Measurements from ENCODE around the gene ADD1. TPM values are rescaled to one million over a fixed set of nuclear protein-coding genes. Genes with fewer than 3 reads are reported as not detected.

Gene ADD1
- total RNA-seq, 1 experiment from 2014 or later: 232 TPM

GRCh38 chr4:2888886-2889285, 45.2 kb downstream of the ADD1 start:
- intact Hi-C loops (cut with micrococcal nuclease; ENCODE audit: unreplicated experiment): no loop called here
- Histone ChIP-seq H3K27me3 (replicated peaks; ENCODE audit: insufficient read depth, low read depth, low read length, poor library complexity) (no peaks in the 10 kb centered on the region), H3K9me3 (ENCODE audit: low read depth, low read length, poor library complexity, severe bottlenecking) (no peaks in the 10 kb centered on the region), H3K27ac (ENCODE audit: low read depth, low read length, poor library complexity, severe bottlenecking) (no peak overlapping the region), H3K36me3 (ENCODE audit: insufficient read depth, low read length, poor library complexity, severe bottlenecking) (peaks cover 28% of the 10 kb centered on the region), H3K4me3 (ENCODE audit: low read depth, low read length, poor library complexity, severe bottlenecking) (no peak overlapping the region), H3K4me1 (ENCODE audit: insufficient read depth, low read length, poor library complexity, severe bottlenecking) (no peaks in the 10 kb centered on the region)
- no TSS peak for BruUV-seq (replicated peaks)
- ChIA-PET POLR2A (ENCODE audit: low non-redundant PET) (no interaction called here), CTCF (no interaction called here)
- no peak for TF ChIP-seq CTCF (conservative IDR thresholded peaks at IDR 0.05; ENCODE audit: low read depth, low read length)
- TF ChIP-seq EZH2 (IDR thresholded peaks at IDR 0.05; ENCODE audit: borderline replicate concordance, low read depth, low read length, poor library complexity, severe bottlenecking): no peak
- DNase-seq (ENCODE audit: low spot score): no peak

- ChIA-PET POLR2A (ENCODE audit: low non-redundant PET) (interaction anchor here (0.7 kb wide), 1 partner anchor 109 kb away, joined by 6 read pairs; no protein-coding TSS in a partner anchor), CTCF (interaction anchor here (0.5 kb wide), 1 partner anchor 221 kb away, joined by 4 read pairs; no protein-coding TSS in a partner anchor)
- DNase-seq (ENCODE audit: low spot score): no peak
- H3K9me3 ChIP-seq (ENCODE audit: low read depth, low read length, poor library complexity, severe bottlenecking): no peaks in the 10 kb centered on the region
- H3K4me3 ChIP-seq (ENCODE audit: low read depth, low read length, poor library complexity, severe bottlenecking): no peak overlapping the region
- intact Hi-C loops (cut with micrococcal nuclease; ENCODE audit: unreplicated experiment): no loop called here
- BruUV-seq (replicated peaks): no TSS peak
- H3K27me3 ChIP-seq (replicated peaks; ENCODE audit: insufficient read depth, low read depth, low read length, poor library complexity): no peaks in the 10 kb centered on the region
- no peak overlapping the region for H3K27ac ChIP-seq (ENCODE audit: low read depth, low read length, poor library complexity, severe bottlenecking)
- TF ChIP-seq CTCF (conservative IDR thresholded peaks at IDR 0.05; ENCODE audit: low read depth, low read length) (no peak), EZH2 (IDR thresholded peaks at IDR 0.05; ENCODE audit: borderline replicate concordance, low read depth, low read length, poor library complexity, severe bottlenecking) (no peak)
- H3K4me1 ChIP-seq (ENCODE audit: insufficient read depth, low read length, poor library complexity, severe bottlenecking): no peaks in the 10 kb centered on the region
- peaks cover 26% of the 10 kb centered on the region for H3K36me3 ChIP-seq (ENCODE audit: insufficient read depth, low read length, poor library complexity, severe bottlenecking)
Measured at GRCh38 chr4:2891294-2891693, 47.6 kb downstream of the ADD1 start.

- DNase-seq (ENCODE audit: low spot score): no peak
- no peak for TF ChIP-seq EZH2 (IDR thresholded peaks at IDR 0.05; ENCODE audit: borderline replicate concordance, low read depth, low read length, poor library complexity, severe bottlenecking)
- TF ChIP-seq CTCF (conservative IDR thresholded peaks at IDR 0.05; ENCODE audit: low read depth, low read length): no peak
- intact Hi-C loops (cut with micrococcal nuclease; ENCODE audit: unreplicated experiment): no loop called here
- Histone ChIP-seq H3K9me3 (ENCODE audit: low read depth, low read length, poor library complexity, severe bottlenecking) (no peaks in the 10 kb centered on the region), H3K27ac (ENCODE audit: low read depth, low read length, poor library complexity, severe bottlenecking) (no peak overlapping the region), H3K36me3 (ENCODE audit: insufficient read depth, low read length, poor library complexity, severe bottlenecking) (peaks cover 35% of the 10 kb centered on the region), H3K4me3 (ENCODE audit: low read depth, low read length, poor library complexity, severe bottlenecking) (no peak overlapping the region), H3K27me3 (replicated peaks; ENCODE audit: insufficient read depth, low read depth, low read length, poor library complexity) (no peaks in the 10 kb centered on the region), H3K4me1 (ENCODE audit: insufficient read depth, low read length, poor library complexity, severe bottlenecking) (no peaks in the 10 kb centered on the region)
- CTCF ChIA-PET: no interaction called here
- POLR2A ChIA-PET (ENCODE audit: low non-redundant PET): interaction anchor here (0.6 kb wide), 1 partner anchor 33 kb away, joined by 3 read pairs; no protein-coding TSS in a partner anchor
- no TSS peak for BruUV-seq (replicated peaks)
Measured at GRCh38 chr4:2893772-2894171, 50.1 kb downstream of the ADD1 start.
